PC-9 (cell line): ENCODE measurements around the gene YTHDC1.

Experiments
- EZH2 ChIP-seq: fragments of 200-600 bp; sonication (generic); IDR thresholded peaks from 2 replicates; pipeline ENCODE4 v1.8.0; 2017; ENCODE audit warnings: antibody characterized with exemption, low read depth
- TF ChIP-seq, protein P1 (sequence below): fragments of 200-600 bp; sonication (generic); conservative IDR thresholded peaks from 2 replicates; pipeline ENCODE4 v1.6.1; 2017; ENCODE audit warnings: mixed run types, antibody characterized with exemption, mild to moderate bottlenecking, moderate library complexity

- TF ChIP-seq, protein P1, sequence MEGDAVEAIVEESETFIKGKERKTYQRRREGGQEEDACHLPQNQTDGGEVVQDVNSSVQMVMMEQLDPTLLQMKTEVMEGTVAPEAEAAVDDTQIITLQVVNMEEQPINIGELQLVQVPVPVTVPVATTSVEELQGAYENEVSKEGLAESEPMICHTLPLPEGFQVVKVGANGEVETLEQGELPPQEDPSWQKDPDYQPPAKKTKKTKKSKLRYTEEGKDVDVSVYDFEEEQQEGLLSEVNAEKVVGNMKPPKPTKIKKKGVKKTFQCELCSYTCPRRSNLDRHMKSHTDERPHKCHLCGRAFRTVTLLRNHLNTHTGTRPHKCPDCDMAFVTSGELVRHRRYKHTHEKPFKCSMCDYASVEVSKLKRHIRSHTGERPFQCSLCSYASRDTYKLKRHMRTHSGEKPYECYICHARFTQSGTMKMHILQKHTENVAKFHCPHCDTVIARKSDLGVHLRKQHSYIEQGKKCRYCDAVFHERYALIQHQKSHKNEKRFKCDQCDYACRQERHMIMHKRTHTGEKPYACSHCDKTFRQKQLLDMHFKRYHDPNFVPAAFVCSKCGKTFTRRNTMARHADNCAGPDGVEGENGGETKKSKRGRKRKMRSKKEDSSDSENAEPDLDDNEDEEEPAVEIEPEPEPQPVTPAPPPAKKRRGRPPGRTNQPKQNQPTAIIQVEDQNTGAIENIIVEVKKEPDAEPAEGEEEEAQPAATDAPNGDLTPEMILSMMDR = no peak
- no peak for TF ChIP-seq EZH2
Observed at GRCh38 chr4:68278029-68278428, 71.9 kb downstream of the YTHDC1 start.
